ENCODE measurements around the gene MPHOSPH9. TPM values are rescaled to one million over a fixed set of nuclear protein-coding genes. Genes with fewer than 3 reads are reported as not detected.

Gene MPHOSPH9, protein sequence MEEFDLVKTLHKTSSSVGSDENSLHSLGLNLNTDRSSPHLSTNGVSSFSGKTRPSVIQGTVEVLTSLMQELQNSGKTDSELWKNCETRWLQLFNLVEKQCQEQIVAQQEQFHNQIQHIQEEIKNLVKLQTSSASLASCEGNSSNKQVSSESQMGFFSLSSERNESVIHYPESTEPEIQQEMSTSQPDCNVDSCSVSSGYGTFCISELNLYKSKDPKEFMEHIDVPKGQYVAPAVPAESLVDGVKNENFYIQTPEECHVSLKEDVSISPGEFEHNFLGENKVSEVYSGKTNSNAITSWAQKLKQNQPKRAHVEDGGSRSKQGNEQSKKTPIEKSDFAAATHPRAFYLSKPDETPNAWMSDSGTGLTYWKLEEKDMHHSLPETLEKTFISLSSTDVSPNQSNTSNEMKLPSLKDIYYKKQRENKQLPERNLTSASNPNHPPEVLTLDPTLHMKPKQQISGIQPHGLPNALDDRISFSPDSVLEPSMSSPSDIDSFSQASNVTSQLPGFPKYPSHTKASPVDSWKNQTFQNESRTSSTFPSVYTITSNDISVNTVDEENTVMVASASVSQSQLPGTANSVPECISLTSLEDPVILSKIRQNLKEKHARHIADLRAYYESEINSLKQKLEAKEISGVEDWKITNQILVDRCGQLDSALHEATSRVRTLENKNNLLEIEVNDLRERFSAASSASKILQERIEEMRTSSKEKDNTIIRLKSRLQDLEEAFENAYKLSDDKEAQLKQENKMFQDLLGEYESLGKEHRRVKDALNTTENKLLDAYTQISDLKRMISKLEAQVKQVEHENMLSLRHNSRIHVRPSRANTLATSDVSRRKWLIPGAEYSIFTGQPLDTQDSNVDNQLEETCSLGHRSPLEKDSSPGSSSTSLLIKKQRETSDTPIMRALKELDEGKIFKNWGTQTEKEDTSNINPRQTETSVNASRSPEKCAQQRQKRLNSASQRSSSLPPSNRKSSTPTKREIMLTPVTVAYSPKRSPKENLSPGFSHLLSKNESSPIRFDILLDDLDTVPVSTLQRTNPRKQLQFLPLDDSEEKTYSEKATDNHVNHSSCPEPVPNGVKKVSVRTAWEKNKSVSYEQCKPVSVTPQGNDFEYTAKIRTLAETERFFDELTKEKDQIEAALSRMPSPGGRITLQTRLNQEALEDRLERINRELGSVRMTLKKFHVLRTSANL
- total RNA-seq = 10 to 100 TPM; 75.0 to 84.3 TPM

DNA sequence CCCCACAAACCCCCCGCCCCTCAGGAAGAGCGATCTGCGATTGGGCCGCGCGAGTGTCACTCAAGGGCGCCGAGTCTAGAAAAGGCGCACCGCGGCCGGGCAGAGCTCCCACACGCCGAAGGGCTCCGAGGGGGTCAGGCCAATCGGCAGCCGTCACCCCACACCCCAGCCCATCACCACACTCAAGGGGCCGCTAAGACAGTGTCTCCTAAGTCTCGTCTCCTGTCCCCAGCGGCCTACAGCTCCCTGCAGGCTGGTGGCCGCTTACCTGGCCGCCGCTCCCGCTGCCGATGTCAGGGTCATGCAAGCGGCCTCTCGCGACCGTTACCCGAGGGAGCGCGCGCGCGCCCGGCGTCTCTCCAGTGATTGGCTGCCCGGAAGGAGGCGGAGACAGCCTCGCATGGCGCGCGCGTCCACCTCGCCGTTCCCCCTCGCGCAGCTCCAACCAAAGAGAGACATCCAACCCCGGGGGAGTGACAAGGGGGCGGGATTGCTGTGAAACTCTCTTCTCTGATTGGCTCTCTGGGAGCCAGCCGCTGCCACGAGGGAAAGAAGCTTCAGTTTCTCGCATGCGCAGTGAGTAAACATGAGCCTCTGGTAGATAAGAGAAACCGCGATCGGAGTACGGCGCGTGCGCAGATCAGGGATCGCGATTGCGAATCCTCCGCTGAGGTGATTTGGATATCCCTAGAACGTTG is at the start of gene MPHOSPH9, which contains the start of gene MTRFR:
MPHOSPH9 (minus strand) TSS at position 335 of the 698 bp plus-strand sequence. CDS start 2,777 bp downstream, outside the sequence.
MTRFR (plus strand) TSS at position 630 of the 698 bp plus-strand sequence. CDS start 20,239 bp downstream, outside the sequence.
- POLR2A ChIA-PET = interaction anchor here (0.5 to 3.1 kb wide), 16 partner anchors 8 to 1457 kb away, joined by 3 to 32 read pairs (median 4); partner anchors contain the start of genes PITPNM2, RILPL2 and SBNO1
- CTCF ChIA-PET = interaction anchor here (0.7 to 1.5 kb wide), 7 partner anchors 10 to 479 kb away, joined by 3 to 6 read pairs (median 3); partner anchors contain the start of gene OGFOD2

DNA sequence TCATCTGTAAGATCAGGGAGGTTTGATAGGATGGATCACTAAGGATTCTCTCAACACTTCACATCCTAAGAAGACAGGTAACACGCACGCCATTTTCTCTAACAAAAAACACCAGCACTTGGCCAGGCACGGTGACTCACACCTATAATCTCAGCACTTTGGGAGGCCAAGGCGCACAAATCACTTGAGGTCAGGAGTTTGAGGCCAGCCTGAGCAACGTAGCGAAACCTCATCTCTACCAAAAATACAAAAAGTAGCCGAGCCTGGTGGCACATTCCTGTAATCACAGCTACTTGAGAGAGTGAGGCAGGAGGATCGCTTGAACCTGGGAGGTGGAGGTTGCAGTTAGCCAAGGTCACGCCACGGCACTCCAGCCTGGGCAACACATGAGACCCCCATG is 49.2 kb upstream of the MPHOSPH9 start:
- ChIA-PET CTCF (no interaction called here), POLR2A (no interaction called here)

DNA sequence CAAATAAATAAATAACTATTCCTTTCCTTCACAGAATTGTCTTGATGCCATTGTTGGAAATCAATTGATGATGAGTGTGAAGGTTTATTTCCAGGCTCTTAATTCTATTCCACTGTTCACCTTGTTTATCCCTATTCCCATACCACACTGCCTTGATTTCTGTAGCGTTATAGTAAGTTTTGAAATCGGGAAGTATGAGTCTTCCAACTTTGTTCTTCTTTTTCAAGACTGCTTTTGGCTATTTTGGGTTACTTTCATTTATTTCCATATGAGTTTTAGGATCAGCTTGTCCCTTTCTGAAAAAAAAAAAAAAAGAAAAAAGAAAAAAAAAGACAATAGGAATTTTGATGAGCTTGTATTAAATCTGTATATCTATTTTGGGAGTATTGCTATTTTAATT is 48.0 kb upstream of the MPHOSPH9 start:
- ChIA-PET POLR2A (no interaction called here), CTCF (no interaction called here)

DNA sequence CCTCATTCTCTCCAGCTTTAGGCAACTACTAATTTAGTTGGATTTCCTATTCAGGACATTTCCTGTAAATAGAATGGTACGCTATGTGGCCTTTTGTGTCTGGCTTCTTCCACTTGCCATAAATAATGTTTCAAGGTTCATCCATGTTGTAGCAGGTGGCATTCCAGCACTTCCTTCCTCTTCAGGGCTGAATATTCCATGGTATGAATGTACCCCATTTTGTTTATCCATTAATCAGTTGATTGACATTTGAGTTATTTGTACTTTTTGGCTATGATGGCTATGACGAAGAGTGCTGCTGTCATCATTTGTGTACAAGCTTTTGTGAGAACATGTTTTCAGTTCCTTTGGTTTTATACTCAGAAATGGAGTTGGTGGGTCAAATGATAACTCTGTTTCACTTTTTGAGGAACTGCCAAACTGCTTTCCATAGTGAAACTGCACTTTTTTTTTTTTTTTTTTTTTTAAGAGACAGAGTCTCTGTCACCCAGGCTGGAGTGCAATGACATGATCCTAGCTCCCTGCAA is 45.2 kb upstream of the MPHOSPH9 start:
- POLR2A ChIA-PET = interaction anchor here (0.6 to 1.0 kb wide), 3 partner anchors 14 to 157 kb away, joined by 3 to 11 read pairs (median 7); no protein-coding TSS in a partner anchor
- CTCF ChIA-PET = interaction anchor here (0.7 kb wide), 2 partner anchors 180 to 335 kb away, joined by 3 to 4 read pairs; partner anchors contain the start of gene SNRNP35

DNA sequence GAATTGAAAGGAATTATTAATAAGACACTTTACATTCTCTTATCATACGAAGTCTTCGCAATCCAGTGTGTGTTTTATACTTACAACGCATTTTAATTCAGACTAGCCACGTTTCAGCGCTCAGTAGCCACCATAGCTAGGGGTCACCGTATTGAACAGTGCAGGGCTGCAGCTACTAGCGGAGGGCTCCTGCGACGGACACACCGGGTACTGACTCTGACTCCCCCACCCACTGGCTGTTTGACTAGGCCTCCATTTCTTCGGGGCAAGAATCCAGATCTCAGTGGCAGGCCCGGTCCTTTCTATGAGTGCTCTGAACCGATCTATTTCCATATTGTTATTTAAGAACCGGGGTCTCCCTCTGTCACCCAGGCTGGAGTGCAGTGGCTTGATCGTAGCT is 40.2 kb upstream of the MPHOSPH9 start:
- ChIA-PET POLR2A (no interaction called here), CTCF (no interaction called here)

DNA sequence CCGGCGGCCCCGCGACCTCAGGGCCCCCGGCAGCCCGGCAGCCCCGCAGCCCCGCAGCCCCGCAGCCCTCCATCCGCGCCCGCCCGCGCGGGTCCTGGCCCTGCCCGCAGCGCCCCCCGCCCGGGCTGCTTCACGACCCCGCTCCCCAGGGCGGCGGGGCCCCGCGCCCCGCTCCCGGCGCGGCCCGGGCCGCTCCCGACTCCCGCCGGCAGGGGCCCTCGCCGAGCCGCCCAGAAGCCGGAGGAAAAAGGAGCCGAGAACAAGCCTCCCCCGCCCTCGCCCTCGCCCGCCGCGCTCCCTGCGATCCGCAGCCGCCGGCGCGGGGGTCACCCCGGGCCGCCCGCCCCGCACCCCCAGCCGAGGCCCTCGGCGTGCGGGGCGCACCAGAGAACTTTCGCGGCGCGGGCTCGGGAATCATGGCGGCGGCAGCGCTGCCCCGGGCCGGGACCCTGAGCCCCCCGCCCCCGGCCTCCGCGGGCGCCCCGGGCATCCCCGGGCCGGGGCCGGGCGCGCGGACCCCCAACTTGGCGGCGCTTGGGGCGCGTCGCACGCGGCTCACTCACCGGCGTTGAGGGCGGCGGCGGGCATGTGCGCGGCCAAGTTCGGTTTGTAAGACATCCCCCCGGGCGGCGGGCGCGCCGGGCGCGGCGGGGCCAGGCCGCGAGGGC is 38.2 kb upstream of the MPHOSPH9 start:
- ChIA-PET CTCF (no interaction called here), POLR2A (interaction anchor here (0.6 kb wide), 1 partner anchor 33 kb away, joined by 3 read pairs; no protein-coding TSS in a partner anchor)

DNA sequence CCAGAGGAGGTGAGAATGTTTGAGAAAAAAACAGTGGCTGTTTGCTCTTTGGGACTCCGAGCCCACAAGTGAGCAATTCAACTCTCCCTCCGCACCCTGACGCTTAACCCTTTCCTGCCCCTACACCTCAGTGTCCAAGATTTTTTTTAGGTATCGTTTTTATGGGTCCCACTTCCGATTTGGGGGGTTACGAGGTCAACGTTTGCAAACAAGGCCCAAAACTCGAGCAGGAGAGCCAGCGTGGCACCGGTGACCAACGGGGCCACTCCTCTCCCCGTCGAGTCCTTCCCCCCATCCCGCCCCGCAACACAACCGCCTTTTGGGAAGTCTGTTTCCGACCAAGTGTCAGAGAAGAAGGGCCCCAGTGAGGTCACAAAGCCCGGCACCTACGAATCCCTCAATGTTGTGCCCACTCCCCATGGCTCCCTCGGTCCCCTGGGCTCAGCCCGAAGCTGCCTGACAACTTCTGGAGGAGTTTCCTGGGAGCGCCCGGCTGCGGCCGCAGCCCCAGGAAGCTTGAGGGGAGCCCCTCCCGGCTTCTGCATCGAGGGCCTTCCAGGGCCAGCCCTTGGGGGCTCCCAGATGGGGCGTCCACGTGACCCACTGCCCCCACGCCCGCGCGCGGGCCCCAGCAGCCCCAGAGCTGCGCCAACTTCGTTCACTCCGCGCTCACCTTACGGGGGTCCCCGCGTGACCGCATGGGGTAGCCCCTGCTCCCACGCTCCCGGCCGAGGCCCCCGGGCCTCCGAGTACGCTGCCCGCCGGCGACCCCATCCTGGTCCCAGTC is 37.5 kb upstream of the MPHOSPH9 start:
- ChIA-PET POLR2A (interaction anchor here (0.6 to 1.5 kb wide), 2 partner anchors 12 to 32 kb away, joined by 3 read pairs; no protein-coding TSS in a partner anchor), CTCF (interaction anchor here (0.7 to 1.2 kb wide), 3 partner anchors 12 to 163 kb away, joined by 3 to 4 read pairs (median 3); no protein-coding TSS in a partner anchor)

DNA sequence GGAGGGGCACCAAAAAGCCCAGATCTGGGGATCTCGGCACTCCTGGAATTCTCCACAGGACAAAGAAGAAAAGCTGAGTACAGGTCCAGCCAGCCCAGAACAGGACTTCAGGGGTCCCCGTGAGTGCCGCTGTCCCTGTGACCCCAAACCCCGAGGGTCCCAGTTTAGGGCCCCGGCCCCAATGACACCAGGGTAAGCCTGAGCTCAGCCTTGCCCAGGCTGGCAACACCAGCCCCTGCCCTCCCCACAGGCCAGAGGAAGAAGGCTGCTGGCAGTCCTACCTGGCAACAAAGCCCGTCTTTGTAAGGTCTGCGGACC is 36.9 kb upstream of the MPHOSPH9 start:
- CTCF ChIA-PET = interaction anchor here (0.9 to 1.2 kb wide), 3 partner anchors 12 to 314 kb away, joined by 3 to 4 read pairs (median 3); partner anchors contain the start of gene TMED2
- POLR2A ChIA-PET = interaction anchor here (0.8 to 1.5 kb wide), 2 partner anchors 12 to 96 kb away, joined by 3 read pairs; no protein-coding TSS in a partner anchor

DNA sequence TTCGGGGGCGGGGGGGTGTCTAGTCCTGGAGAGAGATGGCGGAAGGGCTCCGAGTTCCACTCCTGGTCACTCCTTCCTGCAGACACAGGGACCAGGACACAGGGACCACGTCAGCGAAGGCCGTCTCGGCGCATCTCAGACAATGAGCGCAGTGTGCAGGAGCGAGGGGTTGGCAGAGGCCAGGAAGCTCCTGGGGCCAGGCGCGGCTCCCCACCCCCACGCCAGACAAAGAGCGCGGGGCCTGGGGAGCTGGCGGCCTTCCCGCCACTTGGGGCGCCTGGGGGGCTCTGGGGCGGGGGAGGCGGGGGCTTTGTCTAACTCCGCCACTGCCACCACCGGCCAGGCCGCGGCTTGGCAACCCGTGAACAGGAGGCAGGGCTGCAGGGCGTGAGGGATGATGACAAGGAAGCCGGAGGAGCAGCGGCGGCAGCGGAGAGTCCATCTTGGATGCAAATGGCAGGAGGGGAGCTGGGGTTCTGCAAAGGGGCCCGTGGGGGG is 36.5 kb upstream of the MPHOSPH9 start:
- POLR2A ChIA-PET = interaction anchor here (0.8 to 1.5 kb wide), 2 partner anchors 11 to 96 kb away, joined by 3 read pairs; no protein-coding TSS in a partner anchor
- CTCF ChIA-PET = interaction anchor here (0.9 to 1.2 kb wide), 3 partner anchors 11 to 315 kb away, joined by 3 to 4 read pairs (median 3); partner anchors contain the start of gene TMED2

DNA sequence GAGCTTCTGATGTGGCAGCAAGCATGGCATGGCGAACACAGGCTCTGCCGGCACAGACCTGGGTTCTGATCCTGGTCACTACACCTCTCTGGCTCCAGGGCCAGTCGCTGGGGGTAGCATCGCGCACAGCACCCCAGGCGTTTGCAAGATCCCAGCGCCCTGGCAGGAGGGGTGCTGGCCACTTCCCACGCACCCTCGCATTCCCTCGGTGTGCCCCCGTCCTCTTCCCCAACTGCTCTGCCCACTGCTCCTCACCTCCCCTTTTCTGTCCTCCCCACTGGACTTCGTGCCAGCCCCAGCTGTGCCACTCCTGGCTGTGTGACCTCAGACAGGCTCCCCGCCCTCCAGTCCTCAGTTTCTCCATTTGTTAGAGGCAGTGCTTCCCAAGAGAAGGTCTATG is 35.9 kb upstream of the MPHOSPH9 start:
- CTCF ChIA-PET = no interaction called here
- POLR2A ChIA-PET = interaction anchor here (1.5 kb wide), 1 partner anchor 11 kb away, joined by 3 read pairs; no protein-coding TSS in a partner anchor

DNA sequence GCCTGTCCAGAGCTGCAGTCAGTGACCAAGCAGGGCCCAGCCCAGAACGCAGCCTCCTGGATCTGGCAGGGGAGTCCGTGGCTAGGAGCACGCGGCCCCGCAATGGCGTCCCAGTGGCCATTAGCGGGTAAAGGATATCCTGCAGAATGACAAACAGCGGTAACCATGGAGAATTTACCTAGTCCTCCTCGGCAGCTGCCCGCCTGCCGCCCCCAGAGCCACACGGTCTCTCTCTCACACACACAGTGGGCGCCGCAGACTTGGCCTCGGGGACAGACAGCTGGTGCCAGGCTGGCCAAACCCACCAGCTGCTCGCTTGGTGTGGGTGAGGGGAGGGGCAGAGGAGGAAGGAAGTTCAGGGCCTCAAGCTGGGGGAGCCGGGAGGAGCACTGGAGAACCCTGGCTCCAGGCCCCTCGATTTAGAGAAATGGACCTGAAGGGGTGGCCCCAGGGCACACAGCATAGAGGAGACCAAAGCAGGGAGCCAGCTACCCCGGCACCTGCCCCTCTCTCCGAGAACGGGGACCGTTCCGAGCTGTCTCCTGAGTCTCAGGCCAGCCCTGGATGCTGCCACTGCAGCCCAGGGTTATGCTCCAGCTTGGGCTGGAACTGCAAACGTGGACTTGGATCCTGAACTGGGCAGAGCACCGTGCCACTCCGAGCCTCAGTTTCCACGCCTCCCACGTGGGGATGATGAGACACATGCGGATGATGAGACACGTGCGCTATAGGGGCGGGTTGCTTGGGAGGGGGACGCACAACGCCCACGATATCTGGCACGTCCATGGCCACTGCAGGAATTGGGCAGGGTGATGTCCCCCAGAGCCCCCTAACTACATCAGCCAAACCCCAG is 35.3 kb upstream of the MPHOSPH9 start:
- ChIA-PET CTCF (interaction anchor here (0.6 kb wide), 1 partner anchor 110 kb away, joined by 4 read pairs; no protein-coding TSS in a partner anchor), POLR2A (no interaction called here)

DNA sequence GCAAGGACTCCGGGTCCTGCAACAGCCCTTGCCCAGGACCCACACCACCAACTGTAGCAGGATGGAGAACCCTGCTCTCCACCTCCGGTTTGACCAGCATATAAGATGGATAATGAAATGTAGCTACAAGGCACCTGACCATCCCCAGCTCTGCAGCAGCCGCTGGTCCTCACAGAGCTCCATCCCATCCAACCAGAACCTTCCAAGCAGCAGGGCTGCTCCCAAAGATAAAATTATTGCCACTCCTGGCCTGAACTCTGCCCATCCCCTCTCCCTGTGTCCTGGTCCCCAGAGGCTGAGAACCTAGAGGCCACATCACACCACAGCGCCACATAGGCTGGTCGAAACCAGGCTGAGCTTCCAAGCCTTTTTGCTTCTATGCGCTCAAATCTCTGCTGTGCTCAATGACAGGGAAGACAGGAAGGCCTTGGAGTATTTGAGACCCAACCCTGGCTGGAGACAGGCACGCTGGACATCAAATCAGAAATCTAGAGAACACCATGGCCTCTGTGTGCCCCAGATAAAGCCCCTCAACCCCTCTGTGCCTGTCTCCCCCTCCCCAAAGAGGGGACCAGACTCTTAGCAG is 34.5 kb upstream of the MPHOSPH9 start:
- POLR2A ChIA-PET = interaction anchor here (1.1 kb wide), 1 partner anchor 98 kb away, joined by 3 read pairs; no protein-coding TSS in a partner anchor

DNA sequence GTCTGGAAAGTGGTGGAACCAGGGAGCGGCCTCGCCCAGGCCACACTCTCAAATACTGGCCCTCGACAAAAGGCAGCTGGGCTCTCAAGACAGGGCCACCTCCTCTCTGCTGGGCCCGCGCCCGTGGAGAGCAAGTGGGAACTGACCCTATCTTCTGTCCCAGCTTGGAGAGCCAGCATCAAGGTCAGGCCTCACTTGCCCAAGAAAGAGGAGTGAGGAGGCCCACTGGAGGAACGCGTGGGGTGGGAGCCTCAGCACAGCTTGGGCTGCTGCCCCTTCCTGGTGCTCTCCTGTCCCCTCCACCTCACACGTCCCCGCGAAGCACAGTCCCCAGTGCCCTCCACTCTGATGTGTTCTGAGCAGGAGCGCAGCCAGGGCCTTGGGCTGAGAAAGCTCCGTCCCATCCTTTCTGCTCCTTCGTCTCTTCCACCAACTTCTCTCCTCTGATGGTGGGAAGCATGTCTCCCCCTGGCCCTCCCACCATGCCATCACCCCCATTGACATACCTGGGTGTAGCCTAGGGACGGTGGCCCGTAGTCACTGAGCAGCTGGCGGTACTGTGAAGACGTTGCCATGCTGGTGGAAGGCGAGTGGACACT is 33.8 kb upstream of the MPHOSPH9 start:
- POLR2A ChIA-PET = interaction anchor here (1.1 kb wide), 1 partner anchor 98 kb away, joined by 3 read pairs; no protein-coding TSS in a partner anchor
- CTCF ChIA-PET = interaction anchor here (0.6 kb wide), 1 partner anchor 43 kb away, joined by 5 read pairs; no protein-coding TSS in a partner anchor

More for the DNA sequence above, 34.5 kb upstream of the MPHOSPH9 start:
- CTCF ChIA-PET = no interaction called here

DNA sequence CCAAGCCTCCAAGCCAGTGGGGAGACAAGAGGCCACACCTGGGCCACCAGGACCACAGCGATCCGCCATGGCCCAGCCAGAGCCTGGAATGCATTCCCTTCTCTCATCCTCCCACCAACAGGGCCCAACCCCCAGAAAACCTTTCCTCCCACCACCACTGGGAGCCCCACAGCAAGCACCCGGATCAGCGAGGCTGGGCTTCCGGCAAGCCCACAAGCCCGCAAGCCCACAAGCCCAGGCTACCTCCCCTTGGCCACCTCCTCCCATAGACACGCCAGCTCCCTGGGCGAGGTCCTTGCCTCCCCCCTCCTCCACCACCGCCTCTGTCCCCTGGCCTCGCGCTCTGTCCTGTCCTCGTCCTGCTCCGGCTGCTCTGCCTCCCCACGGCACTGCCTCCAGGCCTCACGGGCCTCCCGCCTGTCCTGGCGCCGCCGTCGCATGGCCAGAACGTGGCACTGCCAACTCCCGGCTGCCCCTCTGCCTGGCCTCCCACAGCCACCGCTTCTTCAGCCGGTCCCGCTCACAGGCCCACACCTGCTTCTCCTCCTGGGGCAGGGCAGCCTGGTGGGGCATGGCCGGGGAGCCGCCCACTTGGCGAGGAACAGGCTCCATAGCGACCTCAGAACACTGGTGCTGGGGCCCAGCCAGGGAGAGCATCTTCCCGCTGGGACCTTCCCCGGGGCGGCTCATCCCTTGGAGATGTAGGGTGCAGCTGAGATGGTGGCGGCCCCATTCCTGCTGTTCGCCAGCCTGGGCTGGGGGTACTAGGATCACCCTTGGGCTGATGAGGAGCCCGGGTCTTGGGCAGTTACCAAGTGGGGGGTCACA is 33.1 kb upstream of the MPHOSPH9 start:
- CTCF ChIA-PET = interaction anchor here (0.6 to 1.6 kb wide), 2 partner anchors 10 to 42 kb away, joined by 4 to 5 read pairs; no protein-coding TSS in a partner anchor
- POLR2A ChIA-PET = interaction anchor here (1.1 kb wide), 1 partner anchor 99 kb away, joined by 3 read pairs; no protein-coding TSS in a partner anchor

Data from activated CD8-positive, alpha-beta memory T cell treated with anti-CD3 and anti-CD28 coated beads for 36 hours (primary cell).